ENCODE results near the gene CLTA. TPM values are rescaled to one million over a fixed set of nuclear protein-coding genes. Genes with fewer than 3 reads are reported as not detected.
A peak's percentile ranks its signal among the peaks of the same experiment; 100 is the strongest.
"Not testable (repeated sequence)": the region's sequence is repeated elsewhere in the genome, so short reads cannot be mapped to it uniquely, and the experiment has no call there.

CLTA gene
- total RNA-seq, 1 donor from 2014 or later, result 220 TPM

- H3K27ac Mint-ChIP-seq, result no peak overlapping the region
- peaks cover 40% of the 10 kb centered on the region for H3K36me3 Mint-ChIP-seq
- H3K27me3 Mint-ChIP-seq, result no peaks in the 10 kb centered on the region
These were observed 31.7 kb downstream of the CLTA start for GRCh38 chr9:36222449-36222848.

DNA sequence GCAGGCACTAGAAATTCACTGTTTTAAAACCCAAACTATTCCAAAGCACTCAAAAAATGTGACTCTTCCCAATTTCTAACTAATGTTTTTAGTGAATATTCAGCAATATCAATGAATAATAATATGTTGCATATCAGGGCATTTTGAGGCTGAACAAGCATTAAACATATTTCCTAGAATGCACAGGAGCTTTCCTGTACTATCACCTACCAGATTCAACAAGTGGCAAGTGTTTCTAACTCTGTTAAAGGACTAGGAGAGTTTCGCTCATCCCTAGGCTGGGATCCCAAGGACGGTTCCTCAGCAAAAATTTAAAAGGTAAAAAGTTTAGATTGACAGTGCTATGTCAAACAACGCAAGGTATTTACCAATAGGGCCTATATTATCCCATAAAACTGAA is 46.5 kb downstream of the CLTA start:
- TF ChIP-seq, protein P1, sequence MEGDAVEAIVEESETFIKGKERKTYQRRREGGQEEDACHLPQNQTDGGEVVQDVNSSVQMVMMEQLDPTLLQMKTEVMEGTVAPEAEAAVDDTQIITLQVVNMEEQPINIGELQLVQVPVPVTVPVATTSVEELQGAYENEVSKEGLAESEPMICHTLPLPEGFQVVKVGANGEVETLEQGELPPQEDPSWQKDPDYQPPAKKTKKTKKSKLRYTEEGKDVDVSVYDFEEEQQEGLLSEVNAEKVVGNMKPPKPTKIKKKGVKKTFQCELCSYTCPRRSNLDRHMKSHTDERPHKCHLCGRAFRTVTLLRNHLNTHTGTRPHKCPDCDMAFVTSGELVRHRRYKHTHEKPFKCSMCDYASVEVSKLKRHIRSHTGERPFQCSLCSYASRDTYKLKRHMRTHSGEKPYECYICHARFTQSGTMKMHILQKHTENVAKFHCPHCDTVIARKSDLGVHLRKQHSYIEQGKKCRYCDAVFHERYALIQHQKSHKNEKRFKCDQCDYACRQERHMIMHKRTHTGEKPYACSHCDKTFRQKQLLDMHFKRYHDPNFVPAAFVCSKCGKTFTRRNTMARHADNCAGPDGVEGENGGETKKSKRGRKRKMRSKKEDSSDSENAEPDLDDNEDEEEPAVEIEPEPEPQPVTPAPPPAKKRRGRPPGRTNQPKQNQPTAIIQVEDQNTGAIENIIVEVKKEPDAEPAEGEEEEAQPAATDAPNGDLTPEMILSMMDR (conservative IDR thresholded peaks at IDR 0.05), result no peak
- DNase-seq (ENCODE audit: extremely low spot score, unreplicated experiment), result no peak
- H3K27ac Mint-ChIP-seq, result no peak overlapping the region
- no peaks in the 10 kb centered on the region for H3K4me1 Mint-ChIP-seq (ENCODE audit: unreplicated experiment)
- no peaks in the 10 kb centered on the region for H3K9me3 Mint-ChIP-seq
- no peaks in the 10 kb centered on the region for H3K27me3 Mint-ChIP-seq
- H3K4me3 Mint-ChIP-seq, result no peak overlapping the region
- H3K36me3 Mint-ChIP-seq, result peaks cover 34% of the 10 kb centered on the region

More at GRCh38 chr9:36222449-36222848, 31.7 kb downstream of the CLTA start:
- TF ChIP-seq, protein P1 (conservative IDR thresholded peaks at IDR 0.05), result no peak
- Mint-ChIP-seq H3K9me3 (no peaks in the 10 kb centered on the region), H3K4me1 (ENCODE audit: unreplicated experiment) (no peaks in the 10 kb centered on the region), H3K4me3 (no peak overlapping the region)
- DNase-seq (ENCODE audit: extremely low spot score, unreplicated experiment), result no peak

GRCh38 chr9:36239205-36239604 is 48.5 kb downstream of the CLTA start:
- H3K36me3 Mint-ChIP-seq, result peaks cover 27% of the 10 kb centered on the region
- not testable (repeated sequence) for H3K27me3 Mint-ChIP-seq; H3K4me3 Mint-ChIP-seq; DNase-seq (ENCODE audit: extremely low spot score, unreplicated experiment); H3K27ac Mint-ChIP-seq; H3K9me3 Mint-ChIP-seq; H3K4me1 Mint-ChIP-seq (ENCODE audit: unreplicated experiment)

DNA sequence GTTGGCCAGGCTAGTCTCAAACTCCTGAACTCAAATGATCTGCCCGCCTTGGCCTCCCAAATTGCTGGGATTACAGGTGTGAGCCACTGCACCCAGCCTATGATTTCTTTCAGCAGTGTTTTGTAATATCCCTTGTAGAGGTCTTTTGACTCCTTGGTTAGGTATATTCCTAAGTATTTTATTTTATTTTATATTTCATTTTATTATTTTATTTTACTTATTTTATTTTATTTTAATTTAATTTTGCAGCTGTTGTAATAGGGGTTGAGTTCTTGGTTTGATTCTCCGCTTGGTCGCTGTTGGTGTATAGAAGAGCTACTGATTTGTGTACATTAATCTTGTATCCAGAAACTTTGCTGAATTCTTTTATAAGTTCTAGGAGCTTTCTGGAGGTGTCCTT is 49.0 kb downstream of the CLTA start:
- not testable (repeated sequence) for H3K9me3 Mint-ChIP-seq; H3K4me3 Mint-ChIP-seq; H3K27me3 Mint-ChIP-seq; H3K27ac Mint-ChIP-seq; DNase-seq (ENCODE audit: extremely low spot score, unreplicated experiment); H3K4me1 Mint-ChIP-seq (ENCODE audit: unreplicated experiment)
- peaks cover 29% of the 10 kb centered on the region for H3K36me3 Mint-ChIP-seq

GRCh38 chr9:36245906-36246305 is 55.2 kb downstream of the CLTA start:
- no peaks in the 10 kb centered on the region for H3K4me1 Mint-ChIP-seq (ENCODE audit: unreplicated experiment)
- TF ChIP-seq, protein P1 (conservative IDR thresholded peaks at IDR 0.05), result no peak
- no peak overlapping the region for H3K4me3 Mint-ChIP-seq
- no peaks in the 10 kb centered on the region for H3K27me3 Mint-ChIP-seq
- H3K36me3 Mint-ChIP-seq, result peaks cover 20% of the 10 kb centered on the region
- H3K9me3 Mint-ChIP-seq, result no peaks in the 10 kb centered on the region
- no peak for DNase-seq (ENCODE audit: extremely low spot score, unreplicated experiment)
- H3K27ac Mint-ChIP-seq, result no peak overlapping the region

- Mint-ChIP-seq H3K36me3 (peaks cover 18% of the 10 kb centered on the region), H3K4me3 (no peak overlapping the region), H3K4me1 (ENCODE audit: unreplicated experiment) (no peaks in the 10 kb centered on the region), H3K27me3 (no peaks in the 10 kb centered on the region), H3K9me3 (no peaks in the 10 kb centered on the region), H3K27ac (no peak overlapping the region)
- TF ChIP-seq, protein P1 (conservative IDR thresholded peaks at IDR 0.05), result no peak
- no peak for DNase-seq (ENCODE audit: extremely low spot score, unreplicated experiment)
These were observed 56.6 kb downstream of the CLTA start for GRCh38 chr9:36247356-36247755.

- H3K9me3 Mint-ChIP-seq; H3K4me3 Mint-ChIP-seq; H3K4me1 Mint-ChIP-seq (ENCODE audit: unreplicated experiment); H3K27ac Mint-ChIP-seq; H3K27me3 Mint-ChIP-seq; DNase-seq (ENCODE audit: extremely low spot score, unreplicated experiment): not testable (repeated sequence)
- TF ChIP-seq, protein P1 (conservative IDR thresholded peaks at IDR 0.05), result peak; percentile 68
- H3K36me3 Mint-ChIP-seq, result peaks cover 18% of the 10 kb centered on the region
These were observed 57.3 kb downstream of the CLTA start for GRCh38 chr9:36248061-36248460.

All from type B pancreatic cell (in vitro differentiated cells).